GM13976 (cell line): ENCODE measurements around the gene SLC9A9.

Experiments
- DNase-seq: peaks from one replicate; pipeline ENCODE4 v3.0.0; 2012; ENCODE audit warnings: low spot score
- CTCF ChIP-seq: IDR thresholded peaks from 2 replicates; pipeline ENCODE4 v1.5.1; 2012; ENCODE audit warnings: borderline replicate concordance, mild to moderate bottlenecking; ENCODE audit not compliant: insufficient read depth; ENCODE audit errors: extremely low read depth, missing control alignments, control extremely low read depth
- in situ Hi-C: fragments of 300-500 bp; cut with MboI; formaldehyde crosslinking; loops from one replicate; pipeline ENCODE4 v1.12.0; 2022; ENCODE audit warnings: low sequenced_read_pairs, mixed read lengths, inconsistent platforms; ENCODE audit not compliant: unreplicated experiment

SLC9A9 gene

GRCh38 chr3:143605233-143605950 is 242.9 kb downstream of the SLC9A9 start:
- TF ChIP-seq CTCF = peak; percentile 10
- no peak for DNase-seq
- in situ Hi-C loops = no loop called here

GRCh38 chr3:143604402-143605185 is 243.7 kb downstream of the SLC9A9 start:
- TF ChIP-seq CTCF = no peak
- in situ Hi-C loops = no loop called here
- no peak for DNase-seq

GRCh38 chr3:143603774-143604173 is 244.5 kb downstream of the SLC9A9 start:
- no peak for TF ChIP-seq CTCF
- DNase-seq = no peak
- in situ Hi-C loops = no loop called here

- no peak for DNase-seq
- in situ Hi-C loops = no loop called here
- TF ChIP-seq CTCF = no peak
Observed at GRCh38 chr3:143601723-143602484, 246.4 kb downstream of the SLC9A9 start.

GRCh38 chr3:143600756-143601718 is 247.2 kb downstream of the SLC9A9 start:
- no peak for TF ChIP-seq CTCF
- no peak for DNase-seq
- in situ Hi-C loops = no loop called here
